H1 (cell line): ENCODE data around the gene RARB. TPM values are rescaled to one million over a fixed set of nuclear protein-coding genes. Genes with fewer than 3 reads are reported as not detected.

Experiments
- CTCF ChIA-PET: fragments of 300-600 bp; sonication (Branson Sonifier 250); formaldehyde crosslinking; loops from one replicate; lab custom pipeline; 2021; ENCODE audit not compliant: partially characterized antibody; lab: Charles Lee
- POLR2A ChIA-PET: fragments of 300-600 bp; sonication (Branson Sonifier 250); formaldehyde crosslinking; loops from one replicate; lab custom pipeline; 2021; ENCODE audit warnings: inconsistent platforms; ENCODE audit not compliant: partially characterized antibody; lab: Charles Lee
- DNase-seq, 2 experiments: peaks; one replicate each; pipeline versions ENCODE4 v3.0.0 to v3.0.0-alpha.2; 2010 to 2022; ENCODE audit warnings: low spot score in 2 of 2, low read depth in 1 of 2, mixed read lengths in 1 of 2
- FAIRE-seq: peaks from 2 replicates; lab custom pipeline; 2011; peaks lifted over from hg19 to GRCh38; lab: Jason Lieb, UNC
- H2AFZ ChIP-seq: 2 replicates; pipeline ENCODE4 v1.8.1; 2012; ENCODE audit warnings: low read length, inconsistent platforms
- H2AK5ac ChIP-seq: 2 replicates; pipeline ENCODE4 v1.6.1; 2013; ENCODE audit warnings: low read depth, low read length
- H2BK120ac ChIP-seq: replicated peaks from 2 replicates; pipeline ENCODE3; 2013; ENCODE audit warnings: low read depth, low read length, inconsistent platforms
- H2BK12ac ChIP-seq: 2 replicates; pipeline ENCODE4 v1.6.1; 2013; ENCODE audit warnings: low read depth, low read length
- H2BK15ac ChIP-seq: 2 replicates; pipeline ENCODE4 v1.6.1; 2013; ENCODE audit warnings: low read length
- H2BK20ac ChIP-seq: 2 replicates; pipeline ENCODE4 v1.6.1; 2013; ENCODE audit warnings: low read length
- H2BK5ac ChIP-seq: 2 replicates; pipeline ENCODE4 v1.6.1; 2013; ENCODE audit warnings: low read depth, low read length
- H3K14ac ChIP-seq: 2 replicates; pipeline ENCODE4 v1.6.1; 2013; ENCODE audit warnings: inconsistent platforms; ENCODE audit not compliant: insufficient read length
- H3K18ac ChIP-seq: 2 replicates; pipeline ENCODE4 v1.6.1; 2013; ENCODE audit warnings: low read length; ENCODE audit errors: extremely low read depth
- H3K23ac ChIP-seq: 2 replicates; pipeline ENCODE4 v1.6.1; 2013; ENCODE audit warnings: inconsistent platforms; ENCODE audit not compliant: insufficient read length
- H3K23me2 ChIP-seq: 2 replicates; pipeline ENCODE4 v1.6.1; 2013; ENCODE audit warnings: low read depth, low read length
- H3K27ac ChIP-seq: 2 replicates; pipeline ENCODE4 v1.6.1; 2011; ENCODE audit warnings: low read depth, low read length, inconsistent platforms
- H3K27me3 ChIP-seq, 4 experiments: replicated peaks in 1 of 4; 1 replicate in 1 of 4; 2 replicates in 3 of 4; pipeline versions ENCODE4 v1.6.1 to v1.8.1; 2011 to 2013; ENCODE audit warnings: low read length in 3 of 4, mild to moderate bottlenecking in 3 of 4, inconsistent platforms in 2 of 4, mixed read lengths in 2 of 4, moderate library complexity in 1 of 4; ENCODE audit not compliant: control insufficient read depth in 3 of 4, insufficient read depth in 3 of 4; ENCODE audit errors: extremely low read depth in 1 of 4
- H3K36me3 ChIP-seq, 4 experiments: 2 replicates each; pipeline versions ENCODE4 v1.6.1 to v1.8.1; 2011 to 2013; ENCODE audit warnings: mild to moderate bottlenecking in 4 of 4, low read length in 3 of 4, moderate library complexity in 2 of 4, control low read depth in 1 of 4, inconsistent platforms in 1 of 4; ENCODE audit not compliant: insufficient read depth in 4 of 4, control insufficient read depth in 2 of 4
- H3K4ac ChIP-seq: replicated peaks from 2 replicates; pipeline ENCODE3; 2013; ENCODE audit warnings: low read length, low read depth, mixed read lengths, inconsistent platforms; ENCODE audit not compliant: insufficient read length
- H3K4me1 ChIP-seq, 4 experiments: replicated peaks in 1 of 4; 1 replicate in 1 of 4; 2 replicates in 3 of 4; pipeline versions ENCODE4 v1.6.1 to v1.8.1; 2011 to 2013; ENCODE audit warnings: low read length in 3 of 4, inconsistent platforms in 2 of 4, mixed read lengths in 1 of 4; ENCODE audit not compliant: insufficient read depth in 4 of 4, control insufficient read depth in 3 of 4
- H3K4me2 ChIP-seq, 2 experiments: 2 replicates each; pipeline versions ENCODE4 v1.6.1 to v1.8.1; 2011 to 2013; ENCODE audit warnings: low read depth in 2 of 2, low read length in 2 of 2, control low read depth in 1 of 2, inconsistent platforms in 1 of 2, mild to moderate bottlenecking in 1 of 2; ENCODE audit not compliant: insufficient read depth in 1 of 2
- H3K4me3 ChIP-seq, 4 experiments: fragments of 200-600, 300-600 bp in 1 of 4; sonication (generic), shearing (Covaris generic), sonication (Bioruptor Twin) in 1 of 4; 2 replicates each; pipeline versions ENCODE4 v1.5.1 to v1.8.1; 2011 to 2016; ENCODE audit warnings: low read length in 4 of 4, low read depth in 3 of 4, control low read depth in 2 of 4, inconsistent platforms in 2 of 4, mild to moderate bottlenecking in 2 of 4, mixed read lengths in 1 of 4, moderate library complexity in 1 of 4; ENCODE audit not compliant: insufficient read depth in 2 of 4; ENCODE audit errors: extremely low read depth in 1 of 4
- H3K56ac ChIP-seq: replicated peaks from 2 replicates; pipeline ENCODE3; 2013; ENCODE audit warnings: low read depth, mild to moderate bottlenecking, mixed read lengths, low read length, inconsistent platforms; ENCODE audit not compliant: insufficient read length
- H3K79me1 ChIP-seq: 2 replicates; pipeline ENCODE4 v1.6.1; 2013; ENCODE audit warnings: low read depth, low read length, control low read depth
- H3K79me2 ChIP-seq, 2 experiments: 2 replicates each; pipeline versions ENCODE4 v1.6.1 to v1.8.1; 2012 to 2013; ENCODE audit warnings: low read length in 2 of 2, mild to moderate bottlenecking in 2 of 2, inconsistent platforms in 1 of 2; ENCODE audit not compliant: insufficient read depth in 2 of 2, control insufficient read depth in 1 of 2
- H3K9ac ChIP-seq, 4 experiments: replicated peaks in 1 of 4; 1 replicate in 1 of 4; 2 replicates in 3 of 4; pipeline versions ENCODE4 v1.6.1 to v1.8.1; 2011 to 2013; ENCODE audit warnings: low read depth in 3 of 4, low read length in 3 of 4, control low read depth in 2 of 4, mild to moderate bottlenecking in 2 of 4, moderate library complexity in 2 of 4, inconsistent platforms in 1 of 4; ENCODE audit errors: extremely low read depth in 1 of 4
- H3K9me3 ChIP-seq, 2 experiments: 2 replicates each; pipeline versions ENCODE4 v1.6.1 to v1.8.1; 2012 to 2013; ENCODE audit warnings: mild to moderate bottlenecking in 2 of 2, moderate library complexity in 2 of 2, control low read depth in 1 of 2, inconsistent platforms in 1 of 2, low read depth in 1 of 2, low read length in 1 of 2, mixed read lengths in 1 of 2; ENCODE audit not compliant: insufficient read depth in 2 of 2
- H4K20me1 ChIP-seq, 2 experiments: replicated peaks in 1 of 2; 2 replicates each; pipeline versions ENCODE3 to v1.8.1; 2011 to 2013; ENCODE audit warnings: inconsistent platforms in 2 of 2, low read length in 2 of 2, mild to moderate bottlenecking in 1 of 2; ENCODE audit not compliant: insufficient read depth in 2 of 2, control insufficient read depth in 1 of 2
- H4K5ac ChIP-seq: 2 replicates; pipeline ENCODE4 v1.6.1; 2013; ENCODE audit warnings: low read length, low read depth, mixed read lengths, inconsistent platforms; ENCODE audit not compliant: insufficient read length
- H4K8ac ChIP-seq: 2 replicates; pipeline ENCODE4 v1.8.0; 2013; ENCODE audit warnings: mild to moderate bottlenecking, moderate library complexity, low read length, inconsistent platforms; ENCODE audit not compliant: insufficient read depth; ENCODE audit errors: extremely low read depth
- H4K91ac ChIP-seq: replicated peaks from 2 replicates; pipeline ENCODE3; 2013; ENCODE audit warnings: low read length, mixed read lengths, inconsistent platforms; ENCODE audit not compliant: insufficient read length
- EP300 ChIP-seq, 2 experiments: IDR thresholded peaks; 1 replicate in 1 of 2; 2 replicates in 1 of 2; pipeline ENCODE4 v1.6.1; 2011 to 2012; ENCODE audit warnings: low read depth in 2 of 2, low read length in 2 of 2, mild to moderate bottlenecking in 2 of 2, borderline replicate concordance in 1 of 2, inconsistent platforms in 1 of 2, moderate library complexity in 1 of 2
- EZH2 ChIP-seq: fragments of 200-600 bp; sonication (generic); IDR thresholded peaks from 2 replicates; pipeline ENCODE4 v1.7.1; 2012; ENCODE audit warnings: low read depth, mild to moderate bottlenecking, moderate library complexity, low read length, inconsistent platforms; ENCODE audit not compliant: severe bottlenecking
- PHF8 ChIP-seq: fragments of 200-600 bp; sonication (generic); conservative IDR thresholded peaks from 2 replicates; pipeline ENCODE4 v1.7.1; 2012; ENCODE audit warnings: low read depth, mild to moderate bottlenecking, inconsistent platforms, low read length, moderate library complexity
- SIN3A ChIP-seq, 2 experiments: IDR thresholded peaks in 1 of 2; conservative IDR thresholded peaks in 1 of 2; 2 replicates each; pipeline ENCODE4 v1.6.1; 2011 to 2012; ENCODE audit warnings: low read length in 2 of 2, improper control_type of control experiment in 1 of 2, low read depth in 1 of 2, mild to moderate bottlenecking in 1 of 2
- TAF1 ChIP-seq: IDR thresholded peaks from 2 replicates; pipeline ENCODE4 v1.6.1; 2011; ENCODE audit warnings: mild to moderate bottlenecking, low read depth, low read length
- ZNF274 ChIP-seq: IDR thresholded peaks from 2 replicates; pipeline ENCODE4 v1.7.0; 2012; ENCODE audit warnings: low read length, borderline replicate concordance; ENCODE audit errors: extremely low read depth
- WGBS, 2 experiments: shearing (Covaris generic) in 1 of 2; methylation state at CpG; one replicate each; pipeline versions ENCODE4 v1.1.6 to v1.1.7; 2013 to 2015; ENCODE audit warnings: low lambda C conversion rate in 2 of 2, mixed read lengths in 2 of 2, inconsistent platforms in 1 of 2, low coverage in 1 of 2, missing lambda C conversion rate in 1 of 2; ENCODE audit not compliant: insufficient replicate concordance in 2 of 2, insufficient coverage in 1 of 2, insufficient read length in 1 of 2; ENCODE audit errors: extremely low coverage in 1 of 2, missing lambda C conversion rate in 1 of 2; 5-methylcytosine and 5-hydroxymethylcytosine counted together
- polyA plus RNA-seq, 7 experiments: library from polyadenylated mRNA; depleted of rRNA in 3 of 7; stranded (reverse) in 5 of 7; unstranded in 2 of 7; fragments of >200 nt in 5 of 7; fragments of 200-250 nt in 2 of 7; gene quantifications; 1 replicate in 5 of 7; 2 replicates in 1 of 7; 4 replicates in 1 of 7; pipeline versions ENCODE4 v1.2.1 to v1.2.3, GENCODE V29; 2011 to 2013; ENCODE audit warnings: missing spikeins in 2 of 7, mixed read lengths in 2 of 7
- total RNA-seq: library from RNA; stranded (reverse); fragmentation: NEBNext Ultra II Directional; extraction: Animal tissue kit (Norgen Biotek cat#: 25700); gene quantifications from 2 replicates; pipeline ENCODE4 v1.2.1, GENCODE V29; 2021

The RARB gene
- total and polyA plus RNA-seq, 2 of the 8 experiments (the other 6 are each of a cell fraction or from before 2014, with no cell fraction given) = 0.15 to 0.22 TPM

DNA sequence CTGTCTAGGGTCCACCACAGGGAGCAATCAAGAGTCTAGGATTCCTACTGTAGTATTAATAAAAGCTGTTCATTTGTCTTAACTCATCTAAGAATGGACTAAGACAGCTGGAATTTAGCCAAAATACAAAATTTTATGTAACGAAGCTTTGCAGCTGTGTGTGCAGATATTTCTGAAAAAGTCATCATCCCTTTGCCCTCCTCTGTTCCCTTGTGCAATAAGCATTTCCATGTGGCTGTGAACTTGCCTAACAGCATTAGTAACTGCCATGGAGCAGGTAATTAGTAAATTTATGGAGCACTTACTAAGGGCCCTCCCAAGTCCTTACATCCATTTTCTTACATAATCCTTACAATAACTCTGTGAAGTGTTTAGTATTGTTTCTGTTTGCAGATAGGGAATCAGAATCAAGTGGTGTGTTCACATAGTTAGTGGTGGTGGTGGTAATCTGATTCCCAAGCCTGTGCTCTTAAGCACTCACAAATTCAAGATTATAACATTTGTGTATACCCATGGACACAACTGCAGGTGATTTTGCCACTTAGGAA is 114.5 kb downstream of the RARB start:
- no peak overlapping the region for H2BK20ac ChIP-seq
- no peaks in the 10 kb centered on the region for H3K23me2 ChIP-seq
- DNase-seq (no peak), FAIRE-seq (no peak)
- no peak overlapping the region for H2BK15ac ChIP-seq
- no peak for TF ChIP-seq SIN3A (conservative IDR thresholded peaks at IDR 0.05 in 1 of 2, IDR thresholded peaks at IDR 0.05 in 1 of 2; ENCODE audit: low read depth in 1 of 2, low read length in 2 of 2)
- no peak for TF ChIP-seq ZNF274
- no peak for TF ChIP-seq EP300 (IDR thresholded peaks at IDR 0.05; ENCODE audit: borderline replicate concordance in 1 of 2, low read depth in 2 of 2, low read length in 2 of 2)
- TF ChIP-seq EZH2 = no peak
- no peak for TF ChIP-seq TAF1
- no peak for TF ChIP-seq PHF8
- H3K27me3 ChIP-seq = no peaks in the 10 kb centered on the region
- no peaks in the 10 kb centered on the region for H4K20me1 ChIP-seq
- no peak overlapping the region for H2BK120ac ChIP-seq
- H2AK5ac ChIP-seq = no peak overlapping the region
- no peak overlapping the region for H3K14ac ChIP-seq
- no peak overlapping the region for H2BK5ac ChIP-seq
- H3K27ac ChIP-seq = no peak overlapping the region
- H2BK12ac ChIP-seq = no peak overlapping the region
- no peak overlapping the region for H3K4ac ChIP-seq
- no peaks in the 10 kb centered on the region for H3K79me2 ChIP-seq
- H3K4me3 ChIP-seq = no peak overlapping the region
- H3K79me1 ChIP-seq = no peaks in the 10 kb centered on the region
- H3K4me2 ChIP-seq = no peak overlapping the region
- 81% methylated on average over 1 of the region's 1 CpG; no CpG with 5 or more reads in 1 of the 2 experiments for WGBS, 2 experiments
- no peak overlapping the region for H3K56ac ChIP-seq
- H3K18ac ChIP-seq = no peak overlapping the region
- no peak overlapping the region for H4K91ac ChIP-seq
- no peaks in the 10 kb centered on the region for H3K9me3 ChIP-seq
- no peaks in the 10 kb centered on the region for H3K4me1 ChIP-seq
- POLR2A ChIA-PET = no interaction called here
- no peak overlapping the region for H3K9ac ChIP-seq
- no peak overlapping the region for H4K8ac ChIP-seq
- CTCF ChIA-PET = interaction anchor here (1.5 to 3.1 kb wide), 3 partner anchors 10 to 556 kb away, joined by 3 to 23 read pairs (median 5); no protein-coding TSS in a partner anchor
- H3K23ac ChIP-seq = no peak overlapping the region
- H3K36me3 ChIP-seq = no peaks in the 10 kb centered on the region
- H4K5ac ChIP-seq = no peak overlapping the region
- no peak overlapping the region for H2AFZ ChIP-seq
